IPS-18c (cell line): ENCODE data around the gene TSPAN4.
A peak's percentile ranks its signal among the peaks of the same experiment; 100 is the strongest.

Experiments
- H3K4me3 ChIP-seq: 2 replicates; pipeline ENCODE4 v1.7.0; 2013; ENCODE audit warnings: low read depth, mild to moderate bottlenecking, low read length, moderate library complexity; ENCODE audit not compliant: insufficient read depth
- H3K9me3 ChIP-seq: one replicate; pipeline ENCODE4 v1.6.1; 2013; ENCODE audit warnings: mild to moderate bottlenecking, low read length, moderate library complexity; ENCODE audit not compliant: control insufficient read depth, insufficient read depth

The TSPAN4 gene

DNA sequence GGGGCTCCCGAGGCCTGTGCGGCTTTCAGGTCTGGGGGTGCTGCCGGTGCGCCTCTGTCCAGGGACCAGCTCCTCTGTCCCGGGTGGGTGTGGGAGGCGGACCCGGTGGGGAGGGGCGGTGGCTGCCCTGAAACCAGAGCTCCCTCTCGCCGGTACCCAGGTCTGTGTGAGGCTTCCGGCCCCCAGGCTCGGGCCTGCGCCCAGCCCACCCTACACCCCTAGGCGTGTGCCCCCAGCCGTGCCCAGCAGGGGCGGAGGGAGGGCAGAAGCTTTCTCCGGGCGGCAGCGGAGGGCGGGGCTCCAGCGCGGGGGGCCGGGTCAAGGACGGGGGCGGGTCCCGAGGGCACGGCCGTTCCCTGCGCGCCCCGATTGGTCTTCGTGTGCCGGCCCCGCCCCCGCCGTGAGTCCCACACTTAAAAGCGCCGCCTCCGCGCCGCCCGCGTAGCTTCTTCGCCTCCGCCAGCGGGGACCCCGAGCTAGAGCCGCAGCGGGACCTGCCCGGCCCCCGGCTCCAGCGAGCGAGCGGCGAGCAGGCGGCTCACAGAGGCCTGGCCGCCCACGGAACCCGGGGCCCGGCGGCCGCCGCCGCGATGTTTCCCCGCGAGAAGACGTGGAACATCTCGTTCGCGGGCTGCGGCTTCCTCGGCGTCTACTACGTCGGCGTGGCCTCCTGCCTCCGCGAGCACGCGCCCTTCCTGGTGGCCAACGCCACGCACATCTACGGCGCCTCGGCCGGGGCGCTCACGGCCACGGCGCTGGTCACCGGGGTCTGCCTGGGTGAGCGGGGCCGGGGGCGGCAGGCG lies 23.3 kb upstream of the TSPAN4 start:
- no peaks in the 10 kb centered on the region for H3K9me3 ChIP-seq

DNA sequence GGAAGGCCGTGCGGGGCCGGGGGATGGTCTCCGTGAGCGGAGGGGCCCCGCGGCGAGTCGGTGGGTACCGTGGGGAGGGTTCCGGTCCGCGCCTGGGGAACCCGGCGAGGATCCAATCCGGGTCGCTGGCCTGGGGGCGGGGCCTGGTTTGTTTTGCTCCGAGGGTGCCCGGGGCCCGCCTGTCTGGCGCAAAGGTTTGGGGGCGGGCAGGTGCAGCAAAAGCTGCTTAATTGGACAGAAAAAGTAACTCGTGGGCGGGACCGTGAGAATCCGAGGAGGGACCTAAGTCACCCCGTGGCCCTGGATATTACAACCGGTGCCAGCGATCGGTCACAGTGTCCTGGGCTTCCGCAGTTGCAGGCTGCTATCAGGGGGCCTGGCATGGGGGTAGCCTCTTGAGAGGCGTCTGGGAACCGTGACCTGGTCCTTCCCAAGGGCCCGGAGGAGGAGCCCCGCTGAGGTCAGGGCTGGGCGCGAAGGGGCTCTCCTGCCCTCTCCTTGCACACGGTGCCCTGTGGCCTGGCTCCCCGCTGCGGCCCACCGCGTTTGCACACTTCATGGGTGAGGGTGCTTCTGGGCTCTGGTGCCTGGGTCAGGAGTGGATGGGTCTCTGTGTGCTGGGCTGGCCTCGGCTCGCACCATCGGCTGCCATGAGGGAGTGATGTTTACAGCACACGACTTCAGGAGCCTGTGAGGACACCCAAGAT lies 22.6 kb upstream of the TSPAN4 start:
- H3K9me3 ChIP-seq, result no peaks in the 10 kb centered on the region
- H3K4me3 ChIP-seq, result peak overlapping the region; percentile 89

More for the DNA sequence above, 23.3 kb upstream of the TSPAN4 start:
- peak overlapping the region; percentile 89 for H3K4me3 ChIP-seq

DNA sequence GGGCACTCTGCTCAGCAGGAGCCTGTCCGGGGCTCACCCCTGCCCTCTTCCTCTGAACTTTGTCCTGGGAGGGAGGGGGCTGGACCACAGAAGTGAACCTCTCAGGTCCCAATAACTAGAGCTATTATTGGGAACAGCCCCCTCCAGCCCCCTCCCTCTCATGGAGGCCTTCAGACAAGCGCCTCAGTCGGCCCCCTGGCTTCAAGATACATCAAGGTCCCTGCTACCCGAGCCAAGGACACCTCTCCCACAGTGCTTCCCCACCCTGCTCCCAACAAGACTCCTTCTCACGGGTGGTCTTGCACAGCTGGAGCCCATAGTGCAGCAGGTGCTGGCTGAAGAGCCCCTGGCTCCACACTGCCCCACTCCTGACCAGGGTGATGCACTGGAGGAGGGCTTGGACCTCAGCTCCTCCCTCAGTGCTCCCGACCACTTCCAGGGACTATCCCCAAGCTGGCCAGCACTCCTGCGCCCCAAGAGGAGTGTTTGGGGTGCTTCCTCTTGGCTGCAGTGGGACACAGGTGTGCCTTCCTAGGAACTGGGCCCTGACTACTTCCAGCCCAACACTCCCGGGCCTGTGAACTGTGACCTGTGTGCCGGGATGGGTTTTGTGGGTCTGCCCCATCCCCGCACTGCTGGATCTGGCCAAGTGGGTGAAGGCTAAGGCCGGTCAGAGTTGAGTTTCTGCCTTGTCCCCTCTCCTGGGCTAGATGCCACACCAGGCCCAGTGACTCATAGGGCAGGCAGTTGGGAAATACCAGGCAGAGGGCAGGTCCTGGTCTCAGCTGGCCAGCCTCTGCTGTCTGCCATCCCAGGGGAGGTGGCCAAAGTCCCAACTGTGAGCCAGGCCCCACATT lies 21.8 kb upstream of the TSPAN4 start:
- Histone ChIP-seq H3K9me3 (no peaks in the 10 kb centered on the region), H3K4me3 (peak overlapping the region; percentile 89)

- no peak overlapping the region for H3K4me3 ChIP-seq
- no peaks in the 10 kb centered on the region for H3K9me3 ChIP-seq
These were observed 20.9 kb upstream of the TSPAN4 start for GRCh38 chr11:821512-822371.

GRCh38 chr11:823441-824291 lies 19.0 kb upstream of the TSPAN4 start:
- Histone ChIP-seq H3K9me3 (no peaks in the 10 kb centered on the region), H3K4me3 (no peak overlapping the region)

- Histone ChIP-seq H3K4me3 (no peak overlapping the region), H3K9me3 (no peaks in the 10 kb centered on the region)
These were observed 18.3 kb upstream of the TSPAN4 start for GRCh38 chr11:824292-824880.

- Histone ChIP-seq H3K4me3 (no peak overlapping the region), H3K9me3 (no peaks in the 10 kb centered on the region)
These were observed 17.7 kb upstream of the TSPAN4 start for GRCh38 chr11:824942-825341.

GRCh38 chr11:825366-826226 lies 17.1 kb upstream of the TSPAN4 start:
- Histone ChIP-seq H3K9me3 (no peaks in the 10 kb centered on the region), H3K4me3 (no peak overlapping the region)

- Histone ChIP-seq H3K4me3 (no peak overlapping the region), H3K9me3 (peaks cover 3% of the 10 kb centered on the region)
These were observed 16.4 kb upstream of the TSPAN4 start for GRCh38 chr11:826227-826621.

DNA sequence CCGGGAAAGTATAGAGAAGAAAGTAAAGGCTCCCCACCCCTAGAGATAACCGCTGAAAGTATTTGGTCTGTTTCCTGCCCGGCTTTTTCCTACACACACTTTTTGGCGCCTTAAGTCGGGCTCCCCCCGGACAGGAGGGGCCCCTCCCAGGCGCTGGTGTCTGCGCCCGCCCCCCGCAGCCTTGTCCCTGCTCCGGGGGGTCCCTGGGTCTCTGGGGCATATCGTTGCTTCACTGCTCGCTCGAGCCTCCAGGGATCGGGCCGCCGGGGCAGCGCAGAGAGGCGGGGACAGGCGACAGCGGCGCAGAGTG lies 15.9 kb upstream of the TSPAN4 start:
- Histone ChIP-seq H3K4me3 (peak overlapping the region; percentile 57), H3K9me3 (peaks cover 3% of the 10 kb centered on the region)

GRCh38 chr11:827146-827896 lies 15.3 kb upstream of the TSPAN4 start:
- Histone ChIP-seq H3K9me3 (peaks cover 3% of the 10 kb centered on the region), H3K4me3 (peak overlapping the region; percentile 57)

- peak within 1 kb of the TSS; percentile 57 for H3K4me3 ChIP-seq
- H3K9me3 ChIP-seq, result peaks cover 3% of the 10 kb centered on the region
These were observed 14.8 kb upstream of the TSPAN4 start, which contains the start of gene CRACR2B for GRCh38 chr11:827897-828192. Gene CRACR2B (plus strand): TSS chr11:827919. CDS start chr11:828608, 689 bp downstream.

DNA sequence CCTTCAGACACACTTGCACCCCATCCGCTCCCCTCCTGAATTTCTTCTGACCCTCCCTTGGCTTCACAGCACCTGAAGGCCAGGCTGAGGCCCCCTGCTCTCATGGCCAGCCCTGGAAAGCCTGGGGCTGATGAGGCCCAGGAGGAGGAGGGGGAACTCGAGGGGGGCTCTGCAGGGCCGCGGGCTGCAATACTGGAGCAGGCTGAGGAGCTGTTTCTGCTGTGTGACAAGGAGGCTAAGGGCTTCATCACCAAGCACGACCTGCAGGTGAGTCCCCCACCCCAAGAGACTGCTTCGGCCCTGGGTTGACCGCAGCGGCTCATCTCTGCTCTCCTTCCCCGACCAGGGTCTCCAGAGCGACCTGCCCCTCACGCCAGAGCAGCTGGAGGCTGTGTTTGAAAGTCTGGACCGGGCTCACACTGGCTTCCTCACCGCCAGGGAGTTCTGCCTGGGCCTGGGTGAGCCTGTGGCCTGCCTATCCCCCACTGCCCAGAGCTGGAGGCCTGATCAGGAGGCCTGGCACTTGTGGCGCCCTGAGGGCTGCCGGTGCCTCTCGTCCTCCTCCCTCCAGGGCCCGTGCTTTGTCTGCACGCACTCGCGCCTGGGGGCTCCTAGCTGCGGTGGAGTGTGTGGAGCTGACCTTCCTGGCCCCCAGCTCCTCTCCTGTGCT lies 14.0 kb upstream of the TSPAN4 start:
- Histone ChIP-seq H3K9me3 (peaks cover 3% of the 10 kb centered on the region), H3K4me3 (peak overlapping the region; percentile 57)

GRCh38 chr11:829176-829846 lies 13.3 kb upstream of the TSPAN4 start:
- Histone ChIP-seq H3K9me3 (peaks cover 4% of the 10 kb centered on the region), H3K4me3 (peak overlapping the region; percentile 49)
